HG03135 (cell line): ENCODE data around the gene ADRA2A.

Experiments used
- ATAC-seq: cut with Tn5 transposase; IDR thresholded peaks from one replicate; pipeline ENCODE4 v1.9.1; 2021; ENCODE audit warnings: mild to moderate bottlenecking, moderate library complexity; ENCODE audit not compliant: unreplicated experiment

ADRA2A gene

DNA sequence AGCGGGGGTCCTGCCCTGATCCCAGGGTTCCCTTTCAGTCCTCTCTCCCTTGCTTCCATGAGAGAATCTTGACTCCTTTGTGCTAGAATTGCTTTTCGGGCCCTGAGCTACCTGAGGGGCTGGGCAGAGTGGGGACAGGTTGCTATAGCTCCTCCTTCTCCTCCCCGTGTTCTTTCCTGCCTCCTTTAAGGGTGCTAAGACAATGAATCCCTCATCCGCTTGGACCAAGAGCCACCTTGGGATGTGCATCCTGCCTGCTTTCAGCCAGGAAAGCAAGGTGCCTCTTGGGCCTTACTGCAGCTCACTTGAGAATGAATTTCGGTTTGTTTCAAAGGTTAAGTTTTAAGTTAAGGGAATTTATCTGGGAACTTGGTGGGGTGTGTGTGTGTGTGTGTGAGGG lies 53.6 kb downstream of the ADRA2A start:
- ATAC-seq, result no peak
